ENCODE results near the gene BSND.

Gene BSND

GRCh38 chr1:54998677-54999076, at the start of gene BSND:
Gene BSND (plus strand): TSS chr1:54998933. CDS start chr1:54999187, 254 bp downstream.
- no peak for DNase-seq (ENCODE audit: low read depth)
- TF ChIP-seq CTCF (conservative IDR thresholded peaks at IDR 0.05; ENCODE audit: low read length) = no peak

GRCh38 chr1:54949053-54949452, 49.7 kb upstream of the BSND start:
- no peak for TF ChIP-seq CTCF (conservative IDR thresholded peaks at IDR 0.05; ENCODE audit: low read length)
- H3K4me3 ChIP-seq (ENCODE audit: low read length) = no peak overlapping the region
- DNase-seq (ENCODE audit: low read depth) = no peak

More at GRCh38 chr1:54998677-54999076, at the start of gene BSND:
- H3K4me3 ChIP-seq (ENCODE audit: low read length) = no peak within 1 kb of the TSS

- no peak for DNase-seq (ENCODE audit: low read depth)
- no peak overlapping the region for H3K4me3 ChIP-seq (ENCODE audit: low read length)
- TF ChIP-seq CTCF (conservative IDR thresholded peaks at IDR 0.05; ENCODE audit: low read length) = no peak
These were observed 48.7 kb upstream of the BSND start for GRCh38 chr1:54950006-54950368.

- TF ChIP-seq CTCF (conservative IDR thresholded peaks at IDR 0.05; ENCODE audit: low read length) = peak; percentile 83
- peak overlapping the region; percentile 29; the same call in 1 of the 2 replicates for H3K4me3 ChIP-seq (ENCODE audit: low read length)
- peak; percentile 93 for DNase-seq (ENCODE audit: low read depth)
These were observed 48.2 kb upstream of the BSND start for GRCh38 chr1:54950369-54951163.

- DNase-seq (ENCODE audit: low read depth) = no peak
- TF ChIP-seq CTCF (conservative IDR thresholded peaks at IDR 0.05; ENCODE audit: low read length) = no peak
- H3K4me3 ChIP-seq (ENCODE audit: low read length) = no peak overlapping the region
These were observed 46.9 kb upstream of the BSND start for GRCh38 chr1:54951810-54952226.

- DNase-seq (ENCODE audit: low read depth) = no peak
- H3K4me3 ChIP-seq (ENCODE audit: low read length) = no peak overlapping the region
- no peak for TF ChIP-seq CTCF (conservative IDR thresholded peaks at IDR 0.05; ENCODE audit: low read length)
These were observed 45.6 kb upstream of the BSND start for GRCh38 chr1:54952950-54953718.

Measured in AG10803 (cell line).